ENCODE measurements around the gene RSPH10B2.
"Not testable (repeated sequence)": the region's sequence is repeated elsewhere in the genome, so short reads cannot be mapped to it uniquely, and the experiment has no call there.

- TF ChIP-seq, protein P1, sequence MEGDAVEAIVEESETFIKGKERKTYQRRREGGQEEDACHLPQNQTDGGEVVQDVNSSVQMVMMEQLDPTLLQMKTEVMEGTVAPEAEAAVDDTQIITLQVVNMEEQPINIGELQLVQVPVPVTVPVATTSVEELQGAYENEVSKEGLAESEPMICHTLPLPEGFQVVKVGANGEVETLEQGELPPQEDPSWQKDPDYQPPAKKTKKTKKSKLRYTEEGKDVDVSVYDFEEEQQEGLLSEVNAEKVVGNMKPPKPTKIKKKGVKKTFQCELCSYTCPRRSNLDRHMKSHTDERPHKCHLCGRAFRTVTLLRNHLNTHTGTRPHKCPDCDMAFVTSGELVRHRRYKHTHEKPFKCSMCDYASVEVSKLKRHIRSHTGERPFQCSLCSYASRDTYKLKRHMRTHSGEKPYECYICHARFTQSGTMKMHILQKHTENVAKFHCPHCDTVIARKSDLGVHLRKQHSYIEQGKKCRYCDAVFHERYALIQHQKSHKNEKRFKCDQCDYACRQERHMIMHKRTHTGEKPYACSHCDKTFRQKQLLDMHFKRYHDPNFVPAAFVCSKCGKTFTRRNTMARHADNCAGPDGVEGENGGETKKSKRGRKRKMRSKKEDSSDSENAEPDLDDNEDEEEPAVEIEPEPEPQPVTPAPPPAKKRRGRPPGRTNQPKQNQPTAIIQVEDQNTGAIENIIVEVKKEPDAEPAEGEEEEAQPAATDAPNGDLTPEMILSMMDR (conservative IDR thresholded peaks at IDR 0.05 in 1 of 2, IDR thresholded peaks at IDR 0.05 in 1 of 2; ENCODE audit: low read depth in 1 of 2, low read length in 2 of 2), result not testable (repeated sequence)
- TF ChIP-seq EZH2 (IDR thresholded peaks at IDR 0.05; ENCODE audit: low read length, missing control alignments), result not testable (repeated sequence)
Observed at GRCh38 chr7:6843092-6843491, 89.2 kb downstream of the RSPH10B2 start.

Data from fibroblast of lung (primary cell).